HEK293T (cell line): ENCODE data around the gene KLHDC8A.

ENCODE experiments used
- CTCF ChIA-PET: fragments of 350-600 bp; formaldehyde crosslinking; extraction: SDS; loops from one replicate; lab custom pipeline; 2021; ENCODE audit warnings: antibody characterized with exemption, inconsistent platforms; lab: Yijun Ruan, JAX
- POLR2A ChIA-PET: fragments of 350-600 bp; formaldehyde crosslinking; extraction: SDS; loops from one replicate; lab custom pipeline; 2020; ENCODE audit warnings: antibody characterized with exemption, inconsistent platforms; lab: Yijun Ruan, JAX
- DNase-seq: peaks from one replicate; pipeline ENCODE4 v3.0.0; 2012; ENCODE audit warnings: mixed read lengths; ENCODE audit errors: extremely low spot score
- ARNT ChIP-seq: fragments of 450-650 bp; IDR thresholded peaks from 2 replicates; pipeline ENCODE4 v1.6.1; 2017; ENCODE audit warnings: mild to moderate bottlenecking
- BHLHE40 ChIP-seq: fragments of 450-650 bp; IDR thresholded peaks from 2 replicates; pipeline ENCODE4 v1.6.1; 2016; ENCODE audit warnings: mild to moderate bottlenecking, moderate library complexity, borderline replicate concordance
- CTBP1 ChIP-seq: fragments of 450-650 bp; IDR thresholded peaks from 2 replicates; pipeline ENCODE4 v1.6.1; 2016; ENCODE audit warnings: borderline replicate concordance
- ELF4 ChIP-seq: fragments of 450-650 bp; IDR thresholded peaks from 2 replicates; pipeline ENCODE4 v1.6.1; 2017; ENCODE audit warnings: antibody characterized with exemption
- FOXK2 ChIP-seq: fragments of 450-650 bp; IDR thresholded peaks from 2 replicates; pipeline ENCODE4 v1.6.1; 2016; ENCODE audit warnings: mild to moderate bottlenecking
- FOXM1 ChIP-seq: fragments of 450-650 bp; IDR thresholded peaks from 2 replicates; pipeline ENCODE4 v1.6.1; 2017; ENCODE audit warnings: mild to moderate bottlenecking, borderline replicate concordance
- HDGF ChIP-seq: fragments of 450-650 bp; IDR thresholded peaks from 2 replicates; pipeline ENCODE4 v1.6.1; 2017; ENCODE audit warnings: antibody characterized with exemption, borderline replicate concordance
- L3MBTL2 ChIP-seq: fragments of 450-650 bp; conservative IDR thresholded peaks from 2 replicates; pipeline ENCODE4 v1.6.1; 2016; ENCODE audit warnings: mild to moderate bottlenecking
- LEF1 ChIP-seq: fragments of 450-650 bp; IDR thresholded peaks from 2 replicates; pipeline ENCODE4 v1.6.1; 2017; ENCODE audit warnings: mild to moderate bottlenecking, borderline replicate concordance
- NFRKB ChIP-seq: fragments of 450-650 bp; IDR thresholded peaks from 2 replicates; pipeline ENCODE4 v1.6.1; 2016; ENCODE audit warnings: mild to moderate bottlenecking, moderate library complexity
- SP1 ChIP-seq: fragments of 450-650 bp; IDR thresholded peaks from 2 replicates; pipeline ENCODE4 v1.6.1; 2017
- SUZ12 ChIP-seq: fragments of 450-650 bp; IDR thresholded peaks from 2 replicates; pipeline ENCODE4 v1.6.1; 2016; ENCODE audit warnings: mild to moderate bottlenecking
- TARDBP ChIP-seq: fragments of 450-650 bp; IDR thresholded peaks from 2 replicates; pipeline ENCODE4 v1.6.1; 2016
- ZNF384 ChIP-seq: fragments of 450-650 bp; IDR thresholded peaks from 2 replicates; pipeline ENCODE4 v1.6.1; 2016
- TF ChIP-seq, protein P1 (sequence below): fragments of 450-650 bp; IDR thresholded peaks from 2 replicates; pipeline ENCODE4 v1.6.1; 2016

The KLHDC8A gene

DNA sequence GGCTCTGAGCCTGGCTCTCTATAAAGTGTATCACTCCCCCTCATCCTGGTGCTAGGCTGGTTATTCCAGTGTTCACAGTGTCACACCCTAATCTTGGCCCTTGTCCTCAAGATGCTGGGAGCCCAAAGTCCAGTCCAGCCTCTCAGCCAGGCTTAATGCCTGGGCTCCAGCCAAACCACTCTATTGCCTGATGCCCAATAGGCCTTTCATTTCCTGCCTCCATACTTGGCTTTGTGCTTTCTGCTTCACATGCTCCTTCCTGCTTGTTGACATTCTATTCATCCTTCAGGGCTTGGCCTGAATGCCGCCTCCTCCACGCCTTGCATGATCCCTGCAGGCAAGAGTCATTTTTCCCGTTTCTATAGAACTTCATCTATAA lies 1.7 kb downstream of the KLHDC8A start:
- TF ChIP-seq SP1 = no peak
- TF ChIP-seq FOXK2 = no peak
- TF ChIP-seq L3MBTL2 = no peak
- no peak for TF ChIP-seq ELF4
- no peak for TF ChIP-seq LEF1
- ChIA-PET POLR2A (no interaction called here), CTCF (interaction anchor here (0.6 to 1.5 kb wide), 7 partner anchors 13 to 788 kb away, joined by 3 to 9 read pairs (median 4); no protein-coding TSS in a partner anchor)
- DNase-seq = no peak

DNA sequence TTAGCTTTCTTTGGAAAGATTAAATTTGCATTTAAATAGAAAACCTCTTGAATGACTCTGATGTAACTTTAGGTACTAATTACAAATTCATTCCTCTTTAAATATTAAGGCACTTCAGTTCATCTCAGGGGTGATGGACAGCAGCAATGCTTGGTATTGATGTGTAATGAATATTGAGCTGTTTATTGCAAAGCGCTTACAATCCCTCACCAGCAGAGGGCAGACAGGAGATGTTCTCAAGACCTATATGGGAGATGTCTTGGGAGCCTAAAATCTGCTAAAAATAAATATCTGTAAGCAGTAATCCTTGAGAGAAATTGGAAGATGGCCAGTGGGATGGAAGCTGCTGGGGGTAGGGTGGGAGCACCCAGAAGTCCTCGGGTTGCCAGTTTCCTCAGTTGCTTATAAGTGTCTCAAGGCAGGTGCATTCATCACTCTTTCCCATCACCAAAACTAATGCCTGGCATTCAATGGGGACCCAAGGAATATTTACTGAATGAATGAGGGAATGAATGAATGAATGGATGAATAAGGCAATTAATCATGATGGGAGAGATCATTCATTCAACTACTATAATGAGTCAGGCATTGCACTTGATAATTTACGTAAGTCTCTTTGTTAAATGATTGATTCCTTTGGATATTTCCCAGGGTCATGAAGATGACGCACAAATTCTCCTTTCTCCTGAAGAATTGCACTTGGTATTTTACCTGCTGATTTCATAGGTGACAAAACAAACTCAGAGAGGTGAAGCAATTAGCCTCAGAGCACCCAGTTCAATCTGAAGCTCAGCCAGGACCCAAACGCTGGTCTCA lies 2.3 kb downstream of the KLHDC8A start:
- DNase-seq = peak; percentile 71
- ChIA-PET POLR2A (interaction anchor here (0.5 kb wide), 1 partner anchor 75 kb away, joined by 3 read pairs; no protein-coding TSS in a partner anchor), CTCF (interaction anchor here (0.6 to 2.4 kb wide), 35 partner anchors 9 to 789 kb away, joined by 3 to 16 read pairs (median 3); no protein-coding TSS in a partner anchor)
- no peak for TF ChIP-seq ZNF384
- no peak for TF ChIP-seq L3MBTL2
- no peak for TF ChIP-seq ARNT
- TF ChIP-seq, protein P1, sequence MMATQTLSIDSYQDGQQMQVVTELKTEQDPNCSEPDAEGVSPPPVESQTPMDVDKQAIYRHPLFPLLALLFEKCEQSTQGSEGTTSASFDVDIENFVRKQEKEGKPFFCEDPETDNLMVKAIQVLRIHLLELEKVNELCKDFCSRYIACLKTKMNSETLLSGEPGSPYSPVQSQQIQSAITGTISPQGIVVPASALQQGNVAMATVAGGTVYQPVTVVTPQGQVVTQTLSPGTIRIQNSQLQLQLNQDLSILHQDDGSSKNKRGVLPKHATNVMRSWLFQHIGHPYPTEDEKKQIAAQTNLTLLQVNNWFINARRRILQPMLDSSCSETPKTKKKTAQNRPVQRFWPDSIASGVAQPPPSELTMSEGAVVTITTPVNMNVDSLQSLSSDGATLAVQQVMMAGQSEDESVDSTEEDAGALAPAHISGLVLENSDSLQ = peak; percentile 72
- no peak for TF ChIP-seq ELF4

DNA sequence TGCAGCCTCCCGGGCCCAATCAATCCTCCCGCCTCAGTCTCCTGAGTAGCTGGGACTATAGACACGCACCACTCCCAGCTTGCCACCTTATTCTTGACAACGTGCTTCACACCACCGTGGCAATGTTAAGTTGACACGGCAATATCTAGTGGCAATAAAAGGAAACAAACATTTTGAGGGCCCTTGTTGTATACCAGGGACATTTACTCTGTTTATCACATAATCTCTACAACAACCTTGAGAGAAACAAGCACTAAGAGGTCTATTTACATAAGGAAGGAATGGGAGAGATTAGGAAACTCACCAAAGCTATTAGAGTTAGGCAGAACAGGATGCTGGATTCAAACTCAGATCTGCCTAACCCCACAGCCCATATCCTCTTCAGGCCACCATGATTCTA lies 3.1 kb downstream of the KLHDC8A start:
- ChIA-PET POLR2A (no interaction called here), CTCF (interaction anchor here (0.6 to 2.4 kb wide), 28 partner anchors 10 to 260 kb away, joined by 3 to 16 read pairs (median 4); no protein-coding TSS in a partner anchor)
- no peak for DNase-seq
- TF ChIP-seq HDGF (no peak), SUZ12 (no peak)

DNA sequence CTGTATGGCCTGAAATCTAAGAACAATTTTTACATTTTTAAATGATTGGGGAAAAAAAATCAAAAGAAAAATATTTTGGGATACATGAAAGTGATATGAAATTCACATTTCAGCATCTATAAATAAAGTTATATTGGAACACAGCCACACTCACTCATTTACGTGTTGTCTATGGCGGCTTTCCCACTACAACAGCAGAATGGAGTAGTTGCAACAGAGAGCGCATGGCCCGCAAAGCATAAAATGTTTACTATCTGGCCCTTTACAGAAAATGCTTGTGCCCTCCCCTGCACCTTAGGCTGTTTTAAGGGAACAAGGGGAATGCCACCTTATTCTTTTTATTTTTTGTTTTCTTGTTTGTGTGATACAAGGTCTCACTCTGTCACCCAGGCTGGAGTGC lies 3.5 kb downstream of the KLHDC8A start:
- no peak for DNase-seq
- ChIA-PET POLR2A (no interaction called here), CTCF (interaction anchor here (0.6 to 2.4 kb wide), 10 partner anchors 10 to 154 kb away, joined by 3 to 16 read pairs (median 8); no protein-coding TSS in a partner anchor)
- no peak for TF ChIP-seq CTBP1
- no peak for TF ChIP-seq ELF4
- no peak for TF ChIP-seq SP1
- TF ChIP-seq BHLHE40 = no peak
- TF ChIP-seq FOXM1 = no peak
- no peak for TF ChIP-seq NFRKB
- TF ChIP-seq TARDBP = no peak
- TF ChIP-seq ARNT = no peak

DNA sequence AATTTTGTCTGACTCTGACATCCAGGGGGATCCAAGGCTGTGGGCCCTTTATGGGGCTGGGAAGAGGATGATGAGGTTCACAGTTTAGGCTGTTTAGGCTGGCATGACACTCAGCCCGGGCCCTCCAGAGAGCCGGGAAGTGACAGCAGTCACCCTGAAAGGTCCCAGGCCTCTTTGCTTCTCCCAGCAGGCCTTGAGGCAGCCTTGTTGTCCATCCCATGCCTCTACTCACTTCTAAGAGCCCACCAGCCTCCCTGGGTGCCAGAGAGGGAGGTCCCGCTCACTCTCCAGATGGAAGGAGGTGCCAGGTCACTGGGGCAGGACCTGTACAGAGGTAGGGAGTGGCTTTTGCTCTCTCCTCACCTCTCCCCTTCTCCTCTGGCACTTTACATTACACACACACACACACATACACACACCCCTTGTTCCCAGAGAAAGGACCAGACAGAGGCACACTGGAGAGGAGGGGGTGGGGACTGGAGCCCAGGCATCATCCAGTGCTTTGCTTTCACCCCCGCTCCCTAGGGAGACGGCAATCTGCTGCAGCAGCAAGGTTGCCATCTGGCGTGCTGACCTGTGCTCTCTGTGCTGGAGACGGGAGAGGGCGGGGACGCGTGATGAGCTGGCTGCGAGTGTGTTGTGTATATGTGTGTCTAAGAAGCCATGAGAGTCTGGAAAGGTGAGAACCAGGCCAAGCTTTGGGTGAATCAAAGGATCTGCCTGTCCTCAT lies 4.6 kb downstream of the KLHDC8A start:
- CTCF ChIA-PET = interaction anchor here (0.6 to 2.4 kb wide), 3 partner anchors 16 to 133 kb away, joined by 3 to 12 read pairs (median 3); no protein-coding TSS in a partner anchor
- DNase-seq = no peak
- POLR2A ChIA-PET = no interaction called here
- TF ChIP-seq, protein P1 = no peak
- TF ChIP-seq ELF4 (no peak), FOXK2 (no peak), L3MBTL2 (no peak), LEF1 (no peak), SP1 (no peak)

DNA sequence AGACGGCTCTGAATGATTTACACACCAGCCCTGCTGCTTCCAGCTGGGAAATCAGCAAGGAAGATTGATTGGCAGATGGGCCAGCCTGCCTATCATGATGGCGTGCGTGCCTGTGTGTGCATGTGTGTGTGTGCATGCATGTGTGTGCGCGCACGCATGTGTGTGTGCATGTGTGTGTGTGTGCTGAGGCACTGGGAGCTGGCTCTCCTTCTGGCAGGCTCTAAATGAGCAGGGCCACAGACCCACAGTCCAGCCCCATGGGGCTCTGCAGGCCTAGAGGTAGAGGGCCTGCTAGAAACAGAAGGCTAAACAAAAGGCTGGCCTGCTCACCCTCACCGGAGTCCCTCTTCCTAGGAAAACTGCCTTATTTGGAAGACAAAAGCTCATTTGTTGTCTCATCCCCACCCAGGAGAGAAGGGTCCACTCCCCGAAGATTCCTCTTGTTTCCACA lies 6.0 kb downstream of the KLHDC8A start:
- POLR2A ChIA-PET = no interaction called here
- DNase-seq = no peak
- CTCF ChIA-PET = interaction anchor here (1.1 to 1.3 kb wide), 5 partner anchors 15 to 173 kb away, joined by 3 to 7 read pairs (median 5); no protein-coding TSS in a partner anchor
- no peak for TF ChIP-seq BHLHE40
- TF ChIP-seq, protein P1 = peak; percentile 63

DNA sequence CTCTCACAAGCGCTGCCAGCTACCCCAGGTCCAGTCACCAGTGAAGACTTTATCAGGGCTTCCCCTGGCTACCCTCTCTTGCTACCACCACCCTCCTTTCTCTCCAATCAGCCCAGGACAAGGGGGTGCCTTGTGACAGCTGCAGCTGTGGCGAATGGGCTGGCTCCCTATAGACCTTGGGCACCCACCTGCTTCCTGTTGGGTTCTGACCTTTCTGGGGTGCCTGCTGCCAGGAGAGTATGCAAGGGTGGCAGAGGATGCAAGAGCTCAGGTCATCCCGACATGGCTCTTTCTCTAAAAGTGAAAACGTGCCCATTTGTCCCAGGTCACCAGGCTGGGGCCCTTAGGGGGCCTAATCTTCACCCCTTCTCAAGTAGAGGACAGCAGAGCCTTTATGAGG lies 6.6 kb downstream of the KLHDC8A start:
- TF ChIP-seq L3MBTL2 = no peak
- CTCF ChIA-PET = interaction anchor here (0.7 to 1.3 kb wide), 6 partner anchors 15 to 174 kb away, joined by 3 to 7 read pairs (median 4); no protein-coding TSS in a partner anchor
- no peak for DNase-seq
- POLR2A ChIA-PET = no interaction called here
